22Rv1 (cell line): Measurements from ENCODE around the gene ZNF683.

Experiments used
- H3K27ac ChIP-seq: fragments of 450-650 bp; 2 replicates; pipeline ENCODE4 v1.5.1; 2017
- CTCF ChIP-seq: fragments of 450-650 bp; IDR thresholded peaks from 2 replicates; pipeline ENCODE4 v1.5.1; 2017; ENCODE audit warnings: mild to moderate bottlenecking
- ZFX ChIP-seq: fragments of 450-650 bp; IDR thresholded peaks from 2 replicates; pipeline ENCODE4 v1.6.1; 2017; ENCODE audit warnings: antibody characterized with exemption, borderline replicate concordance

ZNF683 gene

GRCh38 chr1:26373789-26374188, 1.2 kb upstream of the ZNF683 start:
- TF ChIP-seq CTCF = no peak
- TF ChIP-seq ZFX = no peak
- H3K27ac ChIP-seq = no peak overlapping the region

GRCh38 chr1:26373281-26373680, 731 bp upstream of the ZNF683 start:
- TF ChIP-seq CTCF (no peak), ZFX (no peak)
- no peak overlapping the region for H3K27ac ChIP-seq

GRCh38 chr1:26372039-26372438, 511 bp downstream of the ZNF683 start:
- H3K27ac ChIP-seq = no peak overlapping the region
- no peak for TF ChIP-seq CTCF
- TF ChIP-seq ZFX = no peak

- no peak overlapping the region for H3K27ac ChIP-seq
- TF ChIP-seq ZFX = no peak
- TF ChIP-seq CTCF = no peak
Observed at GRCh38 chr1:26370591-26371382, 1.8 kb downstream of the ZNF683 start.

- TF ChIP-seq ZFX (no peak), CTCF (no peak)
- H3K27ac ChIP-seq = no peak overlapping the region
Observed at GRCh38 chr1:26368486-26368885, 4.1 kb downstream of the ZNF683 start.

GRCh38 chr1:26368006-26368405, 4.5 kb downstream of the ZNF683 start:
- no peak overlapping the region for H3K27ac ChIP-seq
- TF ChIP-seq ZFX = no peak
- TF ChIP-seq CTCF = no peak

- H3K27ac ChIP-seq = no peak overlapping the region
- no peak for TF ChIP-seq CTCF
- no peak for TF ChIP-seq ZFX
Observed at GRCh38 chr1:26367441-26367840, 5.1 kb downstream of the ZNF683 start.
